ENCODE measurements around the gene KRTAP12-1.
"Not testable (repeated sequence)": the region's sequence is repeated elsewhere in the genome, so short reads cannot be mapped to it uniquely, and the experiment has no call there.

Gene KRTAP12-1

GRCh38 chr21:44697811-44698734 lies 16.1 kb upstream of the KRTAP12-1 start:
- DNase-seq (ENCODE audit: low read depth in 2 of 2) = no peak

GRCh38 chr21:44697172-44697810 lies 15.3 kb upstream of the KRTAP12-1 start, which contains the start of gene KRTAP10-12:
KRTAP10-12 (plus strand) TSS chr21:44697172; CDS start chr21:44697202, 30 bp downstream.
- DNase-seq (ENCODE audit: low read depth in 2 of 2) = not testable (repeated sequence)

GRCh38 chr21:44696572-44696971 lies 14.6 kb upstream of the KRTAP12-1 start:
- DNase-seq (ENCODE audit: low read depth in 2 of 2) = no peak

DNA sequence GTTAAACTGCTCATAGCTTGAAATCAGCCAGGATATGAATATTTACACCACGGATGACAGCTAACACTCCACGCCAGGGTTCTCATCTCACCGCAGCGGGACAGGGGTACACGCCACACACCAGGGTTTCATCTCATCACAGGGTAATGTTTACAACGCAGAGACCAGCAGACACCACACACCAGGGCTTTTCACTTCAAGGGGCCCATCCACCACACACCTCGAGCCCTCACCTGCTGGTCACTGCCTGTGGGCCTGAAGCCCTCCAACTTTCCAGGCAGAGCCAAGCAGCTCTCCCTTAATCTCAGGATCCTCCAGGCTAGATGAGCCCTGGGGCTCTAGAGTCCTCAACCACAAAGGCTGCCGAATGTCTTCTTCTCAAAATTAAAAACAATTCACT lies 13.7 kb upstream of the KRTAP12-1 start:
- no peak for DNase-seq (ENCODE audit: low read depth in 2 of 2)

DNA sequence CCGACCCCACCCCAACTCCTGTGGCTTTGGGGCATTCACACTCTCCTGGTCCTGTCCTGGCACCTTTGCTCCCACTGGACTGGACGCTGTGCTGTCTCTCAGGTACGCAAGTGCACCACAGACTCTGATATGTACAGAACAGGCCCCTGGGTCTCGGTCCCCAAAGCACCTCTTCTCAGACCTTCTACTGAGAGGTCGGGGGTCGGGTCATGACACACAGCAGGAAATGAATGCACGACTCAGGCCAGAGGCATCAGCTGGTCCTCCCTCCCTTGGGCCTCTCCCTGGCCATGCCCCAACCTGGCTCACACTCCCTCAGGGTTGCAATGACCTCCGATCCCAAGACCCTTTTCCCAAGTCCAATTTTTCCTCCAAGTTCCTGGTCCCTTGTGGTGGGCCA lies 13.2 kb upstream of the KRTAP12-1 start:
- DNase-seq (ENCODE audit: low read depth in 2 of 2) = no peak

- DNase-seq (ENCODE audit: low read depth in 2 of 2) = no peak
Measured at GRCh38 chr21:44694776-44695175, 12.8 kb upstream of the KRTAP12-1 start.

DNA sequence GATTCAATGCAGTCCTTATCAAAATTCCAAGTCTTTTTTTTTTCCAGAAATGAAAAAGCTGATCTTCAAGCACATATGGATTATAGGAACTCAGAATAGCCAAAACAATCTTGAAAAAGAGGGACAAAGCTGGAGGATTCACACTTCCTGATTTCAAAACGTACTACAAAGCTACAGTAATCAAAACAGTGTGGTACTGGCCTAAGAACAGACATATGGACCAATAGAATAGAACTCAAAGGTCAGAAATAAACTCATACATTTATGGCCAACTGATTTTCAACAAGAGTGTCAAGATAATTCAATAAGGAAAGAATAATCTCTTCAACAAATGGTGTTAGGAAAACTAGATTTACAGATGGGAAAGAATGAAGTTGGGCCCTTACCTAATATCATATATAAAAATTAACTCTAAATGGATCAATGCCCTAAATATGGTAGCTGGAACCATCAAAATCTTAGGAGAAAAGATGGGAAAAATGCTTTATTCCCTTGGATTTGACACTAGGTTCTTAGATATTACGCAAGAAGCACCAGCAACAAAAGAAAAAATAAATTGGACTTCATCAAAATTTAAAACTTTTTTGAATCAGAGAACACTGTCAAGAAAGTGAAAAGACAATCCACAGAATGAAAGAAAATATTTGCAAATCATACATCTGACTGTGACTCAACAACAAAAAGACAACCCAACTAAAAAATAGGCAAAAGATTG lies 11.0 kb upstream of the KRTAP12-1 start:
- DNase-seq (ENCODE audit: low read depth in 2 of 2) = no peak

- DNase-seq (ENCODE audit: low read depth in 2 of 2) = no peak
Measured at GRCh38 chr21:44691686-44692085, 9.7 kb upstream of the KRTAP12-1 start.

DNA sequence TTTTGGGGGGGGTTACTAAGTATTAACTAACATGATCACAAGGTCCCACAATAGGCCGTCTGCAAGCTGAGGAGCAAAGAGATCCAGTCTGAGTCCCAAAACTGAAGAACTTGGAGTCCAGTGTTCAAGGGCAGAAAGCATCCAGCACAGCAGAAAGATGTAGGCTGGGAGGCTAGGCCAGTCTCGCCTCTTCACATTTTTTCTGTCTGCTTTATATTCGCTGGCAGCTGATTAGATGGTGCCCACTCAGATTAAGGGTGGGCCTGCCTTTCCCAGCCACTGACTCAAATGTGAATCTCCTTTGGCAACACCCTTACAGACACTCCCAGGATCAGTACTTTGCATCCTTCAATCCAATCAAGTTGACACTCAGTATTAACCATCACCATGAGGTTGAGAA lies 7.8 kb upstream of the KRTAP12-1 start:
- not testable (repeated sequence) for DNase-seq (ENCODE audit: low read depth in 2 of 2)

- no peak for DNase-seq (ENCODE audit: low read depth in 2 of 2)
Measured at GRCh38 chr21:44687671-44688070, 5.7 kb upstream of the KRTAP12-1 start.

DNA sequence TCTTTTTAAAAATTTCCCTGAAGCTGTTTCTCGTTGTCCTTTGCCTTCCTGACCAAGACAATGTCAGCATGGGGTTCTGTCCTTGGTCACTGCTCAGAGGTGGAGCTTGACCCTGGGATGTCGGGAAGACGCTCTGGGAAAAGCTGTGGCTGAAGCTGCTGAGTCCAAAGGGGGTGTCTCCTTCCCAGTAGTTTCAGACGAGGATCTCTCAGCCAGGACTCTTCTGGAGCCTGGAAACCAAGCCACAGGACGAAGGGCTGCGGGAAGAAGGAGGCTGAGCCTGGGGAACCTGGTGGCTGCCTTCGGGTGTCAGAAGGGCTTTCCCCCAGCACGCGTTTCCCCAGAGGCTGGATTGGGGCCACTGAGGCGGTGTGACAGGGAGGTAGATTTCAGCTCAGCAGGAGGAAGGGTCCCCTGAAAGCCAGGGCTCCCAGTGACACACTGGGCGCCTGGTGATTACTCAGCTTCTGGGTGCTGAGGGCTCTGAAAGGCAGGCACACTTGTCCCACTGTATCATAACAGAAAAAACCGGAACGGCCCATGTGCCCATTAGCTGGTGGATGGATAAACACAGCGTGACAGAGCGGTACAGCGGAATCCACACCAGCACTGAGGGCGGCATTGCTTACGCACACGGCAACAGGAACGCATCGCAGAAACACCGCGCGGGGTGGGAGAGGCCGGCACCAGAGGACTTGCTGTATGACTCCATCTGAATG lies 5.0 kb upstream of the KRTAP12-1 start:
- no peak for DNase-seq (ENCODE audit: low read depth in 2 of 2)

DNA sequence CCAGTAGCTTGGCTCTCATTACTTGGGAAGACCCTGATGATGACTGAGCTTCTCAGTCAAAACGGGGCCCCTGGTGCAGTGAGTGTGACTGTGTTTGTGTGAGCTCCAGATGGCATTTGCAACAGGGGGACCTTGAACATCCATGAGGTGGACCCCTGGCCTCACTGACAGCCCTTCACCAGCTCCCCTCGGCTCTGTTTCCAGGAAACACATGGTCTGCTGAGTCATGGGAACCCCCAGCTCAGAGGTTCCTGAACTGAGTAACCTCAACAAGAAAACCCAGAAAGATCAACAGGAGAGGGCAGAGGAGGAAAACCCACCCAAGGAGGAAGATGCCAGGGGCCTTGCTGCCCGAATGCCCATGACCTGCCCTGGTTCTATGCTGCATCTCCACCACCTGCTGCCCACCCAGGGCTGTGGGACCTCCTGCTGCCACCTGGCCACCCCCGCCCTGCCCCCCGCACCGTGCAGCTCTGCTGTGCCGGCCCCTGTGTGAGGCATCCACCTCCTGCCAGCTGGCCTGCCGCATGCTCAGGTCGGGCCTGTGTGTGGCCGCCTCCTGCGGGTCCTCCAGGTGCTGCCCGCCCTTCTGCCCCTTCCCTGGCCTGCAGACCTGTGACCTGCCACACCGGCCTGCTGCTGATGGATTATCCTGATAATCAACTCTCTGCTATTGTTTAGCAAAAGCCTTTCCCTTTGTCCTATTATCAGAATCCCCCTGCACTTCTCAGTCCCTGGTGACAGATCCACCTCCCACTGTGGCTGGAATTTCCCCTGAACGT lies 4.2 kb upstream of the KRTAP12-1 start:
- no peak for DNase-seq (ENCODE audit: low read depth in 2 of 2)

- not testable (repeated sequence) for DNase-seq (ENCODE audit: low read depth in 2 of 2)
Measured at GRCh38 chr21:44685050-44685449, 3.1 kb upstream of the KRTAP12-1 start.

DNA sequence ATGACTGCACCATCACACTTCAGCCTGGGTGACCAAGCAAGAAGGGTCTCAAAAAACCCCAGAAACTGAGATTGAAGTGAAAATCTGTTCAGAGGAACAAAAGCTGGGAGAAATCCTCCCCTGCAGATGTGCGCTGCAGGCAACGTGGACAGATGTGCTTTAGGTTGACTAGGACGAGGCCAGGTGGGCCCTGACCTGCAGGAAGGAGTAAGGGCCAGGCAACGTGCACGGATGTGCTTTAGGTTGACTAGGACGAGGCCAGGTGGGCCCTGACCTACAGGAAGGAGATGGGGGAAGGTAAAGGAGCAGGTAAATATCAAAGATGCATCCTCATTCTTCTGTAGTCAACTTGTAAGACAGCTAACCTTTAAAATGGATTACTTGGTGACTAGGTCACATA lies 2.5 kb upstream of the KRTAP12-1 start:
- no peak for DNase-seq (ENCODE audit: low read depth in 2 of 2)

- DNase-seq (ENCODE audit: low read depth in 2 of 2) = no peak
Measured at GRCh38 chr21:44684077-44684476, 2.1 kb upstream of the KRTAP12-1 start.

GRCh38 chr21:44682580-44683151 lies 703 bp upstream of the KRTAP12-1 start:
- DNase-seq (ENCODE audit: low read depth in 2 of 2) = no peak

GRCh38 chr21:44681152-44681551 lies 811 bp downstream of the KRTAP12-1 start:
- DNase-seq (ENCODE audit: low read depth in 2 of 2) = no peak

DNA sequence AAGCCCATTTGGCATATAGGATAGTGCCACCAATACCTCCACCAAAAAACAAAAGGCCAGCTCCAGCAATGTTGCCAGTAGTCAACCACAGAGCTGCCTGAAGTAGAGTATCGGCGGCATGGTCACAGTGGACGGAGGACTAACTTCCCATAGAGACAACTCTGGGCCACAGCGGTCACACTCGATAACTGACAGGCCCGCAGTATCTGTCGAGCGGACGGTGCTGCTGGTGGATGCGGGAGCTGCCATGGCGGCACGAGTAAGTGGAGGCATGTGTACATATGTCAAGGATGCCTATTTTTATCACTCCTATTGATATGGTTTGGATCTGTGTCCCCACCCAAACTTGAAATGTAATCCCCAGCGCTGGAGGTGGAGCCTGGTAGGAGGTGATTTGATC lies 4.1 kb downstream of the KRTAP12-1 start:
- DNase-seq (ENCODE audit: low read depth in 2 of 2) = no peak

DNA sequence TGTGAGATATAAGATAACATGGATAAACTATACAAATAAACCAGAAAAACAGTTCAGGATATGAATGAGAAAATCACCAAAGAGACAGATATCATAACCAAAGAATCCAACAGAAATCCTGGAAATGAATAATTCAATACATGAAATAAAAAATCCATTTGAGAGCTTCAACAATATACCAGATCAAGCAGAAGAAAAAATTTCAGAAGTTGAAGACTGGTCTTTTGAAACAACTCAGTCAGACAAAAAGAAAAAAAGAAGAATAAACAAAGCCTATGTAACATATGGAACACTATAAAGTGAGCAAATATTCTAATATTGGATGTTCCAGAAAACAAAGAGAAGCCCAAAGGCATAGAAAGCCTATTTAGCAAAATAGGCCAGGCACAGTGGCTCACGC lies 10.1 kb downstream of the KRTAP12-1 start:
- no peak for DNase-seq (ENCODE audit: low read depth in 2 of 2)

DNA sequence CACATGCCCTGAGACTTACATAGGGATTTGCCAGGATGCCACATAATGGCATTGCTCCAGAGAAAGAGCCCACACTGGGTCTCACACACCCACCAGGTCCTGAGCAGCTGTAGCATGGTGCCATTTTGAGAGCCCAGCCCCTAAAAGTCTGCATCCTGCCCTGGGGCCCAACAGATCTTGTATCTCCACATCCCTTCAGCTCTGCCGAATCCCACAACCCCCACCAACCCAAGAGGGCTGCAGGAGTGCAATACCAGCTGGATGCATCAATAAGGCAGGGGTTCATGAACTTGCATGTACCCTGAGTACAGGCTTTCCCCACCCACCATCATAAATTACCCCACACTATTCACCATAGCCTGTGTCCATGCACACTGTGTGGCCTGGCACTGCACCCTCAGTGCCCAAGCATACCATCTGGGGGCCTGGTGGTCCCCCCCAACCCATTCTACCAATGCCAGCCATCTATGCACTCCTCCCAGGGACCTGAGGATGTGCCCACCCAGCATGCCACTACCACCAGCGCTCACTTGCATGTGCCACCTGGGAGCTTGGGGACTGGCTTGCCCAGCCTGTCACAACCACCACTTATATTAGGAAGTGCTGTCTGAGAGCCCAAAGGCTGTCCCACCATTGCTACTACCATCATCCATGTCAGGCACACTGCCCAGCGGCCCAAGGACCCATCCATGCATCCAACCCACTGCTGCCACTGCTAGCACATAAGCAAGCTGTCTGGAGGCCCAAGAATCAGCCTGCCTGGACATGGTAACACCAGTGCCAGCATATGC lies 11.1 kb downstream of the KRTAP12-1 start:
- DNase-seq (ENCODE audit: low read depth in 2 of 2) = no peak

Measured in stimulated activated CD4-positive, alpha-beta T cell treated with anti-CD3 and anti-CD28 coated beads, Interleukin-15, amount 100 ng/mL, for 48 hours (primary cell).